Measurements from ENCODE around the gene IMP4. TPM values are rescaled to one million over a fixed set of nuclear protein-coding genes. Genes with fewer than 3 reads are reported as not detected.

The IMP4 gene
- total and polyA plus RNA-seq, 2 of the 13 experiments (the other 11 are each of a cell fraction or from before 2014, with no cell fraction given), result 142 to 158 TPM

DNA sequence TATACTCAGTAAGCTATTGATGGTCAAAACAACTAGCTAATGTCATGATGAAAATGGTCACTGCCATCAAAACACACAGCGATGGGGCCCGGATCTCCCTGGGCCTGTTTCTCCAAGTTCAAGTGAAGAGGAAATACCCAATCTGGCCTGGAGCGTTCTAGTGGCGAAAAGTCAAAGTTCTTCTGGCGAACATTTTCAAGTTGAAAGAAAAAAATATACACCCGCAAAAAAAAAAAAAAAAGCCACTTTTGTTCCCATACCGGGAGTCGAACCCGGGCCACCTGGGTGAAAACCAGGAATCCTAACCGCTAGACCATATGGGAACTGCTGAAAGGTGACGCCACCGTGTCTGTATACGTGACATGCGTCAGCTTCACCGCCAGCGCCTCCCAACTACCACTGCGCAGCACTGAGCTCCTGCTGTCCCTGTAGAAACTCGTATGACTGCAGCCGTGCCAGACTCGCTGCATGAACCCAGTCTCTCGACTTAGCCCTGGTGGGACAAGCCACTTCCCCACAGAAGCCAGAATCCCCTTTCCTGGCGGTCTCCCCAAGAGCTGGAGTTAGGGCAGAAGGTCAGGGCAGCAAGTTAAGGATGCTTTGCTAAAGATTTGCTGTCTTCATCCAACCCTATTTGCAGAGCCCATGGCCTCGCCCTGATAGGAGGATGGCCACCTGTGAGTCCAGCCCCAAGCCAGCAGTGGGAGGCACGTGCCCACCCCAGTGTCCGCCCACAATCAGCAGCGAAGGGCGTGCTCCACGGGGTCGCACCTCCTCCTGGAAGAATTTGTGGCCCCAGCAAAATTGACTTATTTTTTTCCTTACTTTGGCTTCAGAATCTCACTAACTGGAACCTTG lies 5.6 kb upstream of the IMP4 start (continued):
- TF ChIP-seq, protein P1, sequence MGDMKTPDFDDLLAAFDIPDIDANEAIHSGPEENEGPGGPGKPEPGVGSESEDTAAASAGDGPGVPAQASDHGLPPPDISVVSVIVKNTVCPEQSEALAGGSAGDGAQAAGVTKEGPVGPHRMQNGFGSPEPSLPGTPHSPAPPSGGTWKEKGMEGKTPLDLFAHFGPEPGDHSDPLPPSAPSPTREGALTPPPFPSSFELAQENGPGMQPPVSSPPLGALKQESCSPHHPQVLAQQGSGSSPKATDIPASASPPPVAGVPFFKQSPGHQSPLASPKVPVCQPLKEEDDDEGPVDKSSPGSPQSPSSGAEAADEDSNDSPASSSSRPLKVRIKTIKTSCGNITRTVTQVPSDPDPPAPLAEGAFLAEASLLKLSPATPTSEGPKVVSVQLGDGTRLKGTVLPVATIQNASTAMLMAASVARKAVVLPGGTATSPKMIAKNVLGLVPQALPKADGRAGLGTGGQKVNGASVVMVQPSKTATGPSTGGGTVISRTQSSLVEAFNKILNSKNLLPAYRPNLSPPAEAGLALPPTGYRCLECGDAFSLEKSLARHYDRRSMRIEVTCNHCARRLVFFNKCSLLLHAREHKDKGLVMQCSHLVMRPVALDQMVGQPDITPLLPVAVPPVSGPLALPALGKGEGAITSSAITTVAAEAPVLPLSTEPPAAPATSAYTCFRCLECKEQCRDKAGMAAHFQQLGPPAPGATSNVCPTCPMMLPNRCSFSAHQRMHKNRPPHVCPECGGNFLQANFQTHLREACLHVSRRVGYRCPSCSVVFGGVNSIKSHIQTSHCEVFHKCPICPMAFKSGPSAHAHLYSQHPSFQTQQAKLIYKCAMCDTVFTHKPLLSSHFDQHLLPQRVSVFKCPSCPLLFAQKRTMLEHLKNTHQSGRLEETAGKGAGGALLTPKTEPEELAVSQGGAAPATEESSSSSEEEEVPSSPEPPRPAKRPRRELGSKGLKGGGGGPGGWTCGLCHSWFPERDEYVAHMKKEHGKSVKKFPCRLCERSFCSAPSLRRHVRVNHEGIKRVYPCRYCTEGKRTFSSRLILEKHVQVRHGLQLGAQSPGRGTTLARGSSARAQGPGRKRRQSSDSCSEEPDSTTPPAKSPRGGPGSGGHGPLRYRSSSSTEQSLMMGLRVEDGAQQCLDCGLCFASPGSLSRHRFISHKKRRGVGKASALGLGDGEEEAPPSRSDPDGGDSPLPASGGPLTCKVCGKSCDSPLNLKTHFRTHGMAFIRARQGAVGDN (CRISPR knock-in tag; IDR thresholded peaks at IDR 0.05), result peak; percentile 95
- TF ChIP-seq PHF21A (CRISPR knock-in tag; IDR thresholded peaks at IDR 0.05) (no peak; the same call in 1 of the 2 replicates), FOSL1 (CRISPR knock-in tag; IDR thresholded peaks at IDR 0.05; ENCODE audit: borderline replicate concordance) (no peak), BCLAF1 (IDR thresholded peaks at IDR 0.05) (no peak), AGO2 (optimal IDR thresholded peaks at IDR 0.05; ENCODE audit: low read depth, low read length) (peak; percentile 66), CHCHD3 (CRISPR knock-in tag; IDR thresholded peaks at IDR 0.05) (0 out of 2 replicates have a peak, but pooled peaks have one; percentile 48), ZNF615 (CRISPR knock-in tag; IDR thresholded peaks at IDR 0.05; ENCODE audit: borderline replicate concordance) (peak; percentile 65; the same call in 1 of the 2 replicates), RFXANK (CRISPR knock-in tag; IDR thresholded peaks at IDR 0.05) (0 out of 2 replicates have a peak, but pooled peaks have one; percentile 51), KMT2A (CRISPR knock-in tag; IDR thresholded peaks at IDR 0.05) (peak; percentile 83), AFF4 (CRISPR knock-in tag; IDR thresholded peaks at IDR 0.05) (0 out of 2 replicates have a peak, but pooled peaks have one; percentile 31), ZNF883 (CRISPR knock-in tag; IDR thresholded peaks at IDR 0.05; ENCODE audit: not compliant biosample characterization) (peak; percentile 89), ZNF816 (CRISPR knock-in tag; IDR thresholded peaks at IDR 0.05; ENCODE audit: borderline replicate concordance) (peak; percentile 93), STAG1 (CRISPR knock-in tag; IDR thresholded peaks at IDR 0.05) (0 out of 2 replicates have a peak, but pooled peaks have one; percentile 1), JUNB (CRISPR knock-in tag; IDR thresholded peaks at IDR 0.05; ENCODE audit: borderline replicate concordance) (no peak), THAP11 (CRISPR knock-in tag; IDR thresholded peaks at IDR 0.05) (peak; percentile 80), FOXC1 (CRISPR knock-in tag; IDR thresholded peaks at IDR 0.05; ENCODE audit: borderline replicate concordance) (peak; percentile 76)
- TF ChIP-seq, protein P2, sequence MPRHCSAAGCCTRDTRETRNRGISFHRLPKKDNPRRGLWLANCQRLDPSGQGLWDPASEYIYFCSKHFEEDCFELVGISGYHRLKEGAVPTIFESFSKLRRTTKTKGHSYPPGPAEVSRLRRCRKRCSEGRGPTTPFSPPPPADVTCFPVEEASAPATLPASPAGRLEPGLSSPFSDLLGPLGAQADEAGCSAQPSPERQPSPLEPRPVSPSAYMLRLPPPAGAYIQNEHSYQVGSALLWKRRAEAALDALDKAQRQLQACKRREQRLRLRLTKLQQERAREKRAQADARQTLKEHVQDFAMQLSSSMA (CRISPR knock-in tag; IDR thresholded peaks at IDR 0.05), result peak; percentile 77
